Activated CD8-positive, alpha-beta T cell treated with anti-CD3 and anti-CD28 coated beads for 36 hours (primary cell): ENCODE data around the gene TTC39B. TPM values are rescaled to one million over a fixed set of nuclear protein-coding genes. Genes with fewer than 3 reads are reported as not detected.

Experiments used
- ATAC-seq: fragments of 200-7000 bp; cut with Tn5 transposase; one replicate; pipeline ENCODE4 v1.10.0; 2021; ENCODE audit warnings: mild to moderate bottlenecking, moderate library complexity
- CTCF ChIA-PET: fragments of 350-600 bp; sonication (Branson Sonifier 250); formaldehyde crosslinking; loops from one replicate; lab custom pipeline; 2021; ENCODE audit warnings: antibody characterized with exemption; lab: Charles Lee
- POLR2A ChIA-PET: fragments of 350-600 bp; sonication (Branson Sonifier 250); formaldehyde crosslinking; loops from one replicate; lab custom pipeline; 2021; ENCODE audit warnings: antibody characterized with exemption; lab: Charles Lee
- DNase-seq: peaks from one replicate; pipeline ENCODE4 v3.0.0-alpha.2; 2020
- H3K27ac Mint-ChIP-seq: one replicate; pipeline ENCODE4 v1.8.0; 2021; ENCODE audit warnings: mild to moderate bottlenecking, mixed read lengths
- H3K27me3 Mint-ChIP-seq: one replicate; pipeline ENCODE4 v1.8.0; 2021; ENCODE audit warnings: mixed read lengths
- H3K36me3 Mint-ChIP-seq: one replicate; pipeline ENCODE4 v1.8.0; 2021; ENCODE audit warnings: low read depth, mixed read lengths
- H3K4me1 Mint-ChIP-seq: one replicate; pipeline ENCODE4 v1.8.0; 2021; ENCODE audit warnings: low read depth, mixed read lengths
- H3K4me3 Mint-ChIP-seq: one replicate; pipeline ENCODE4 v1.8.0; 2021; ENCODE audit warnings: mild to moderate bottlenecking, moderate library complexity, mixed read lengths
- H3K9me3 Mint-ChIP-seq: one replicate; pipeline ENCODE4 v1.8.0; 2021; ENCODE audit warnings: mixed read lengths
- intact Hi-C: fragments of 100-400 bp; cut with micrococcal nuclease; formaldehyde crosslinking; loops from one replicate; pipeline ENCODE4 v1.10.0; 2022
- total RNA-seq, 2 experiments: library from RNA; stranded (reverse); gene quantifications; one replicate each; pipeline ENCODE4 v1.2.3, GENCODE V29; 2021
- TF ChIP-seq, protein P1 (sequence below): fragments of 200-600 bp; IDR thresholded peaks from one replicate; pipeline ENCODE4 v1.8.0; 2022; ENCODE audit warnings: antibody characterized with exemption, mild to moderate bottlenecking

TTC39B gene
- total RNA-seq, 2 experiments from 2014 or later: 17.8 to 18.5 TPM

DNA sequence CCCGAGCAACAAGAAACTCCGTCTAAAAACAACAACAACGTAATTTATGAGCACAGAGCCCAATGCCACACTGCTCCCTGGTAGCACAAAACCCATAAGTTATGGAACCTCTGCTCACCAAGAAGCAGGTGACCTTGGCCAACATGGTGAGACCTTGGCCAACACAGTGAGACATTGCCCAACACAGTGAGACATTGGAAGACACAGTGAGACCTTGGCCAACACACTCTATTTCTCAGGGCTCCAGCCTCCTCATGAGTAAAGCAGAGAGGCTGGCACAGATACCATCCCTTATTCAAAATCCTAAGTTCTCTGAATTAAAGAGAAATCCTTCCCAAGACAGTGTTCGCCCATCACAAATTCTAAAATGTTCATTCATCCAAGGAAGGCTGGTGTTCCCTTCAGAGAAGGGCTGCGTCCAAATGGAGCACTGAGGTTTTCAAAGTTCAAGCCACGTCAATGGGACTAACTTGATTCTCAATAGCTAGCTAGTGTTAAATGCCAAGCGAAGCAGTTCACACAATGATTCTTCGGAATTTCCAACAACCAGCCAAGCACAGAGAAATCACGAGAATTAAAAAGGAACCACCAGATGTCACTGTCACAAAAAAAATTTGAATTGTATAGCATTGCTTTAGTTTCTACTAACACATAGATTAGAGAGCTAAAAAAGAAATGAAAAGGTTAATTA, 29.5 kb downstream of the TTC39B start:
- Mint-ChIP-seq H3K4me1 (peaks cover 29% of the 10 kb centered on the region), H3K27me3 (no peaks in the 10 kb centered on the region), H3K4me3 (no peak overlapping the region), H3K27ac (no peak overlapping the region), H3K9me3 (no peaks in the 10 kb centered on the region), H3K36me3 (no peaks in the 10 kb centered on the region)
- CTCF ChIA-PET: interaction anchor here (0.7 to 1.8 kb wide), 13 partner anchors 10 to 235 kb away, joined by 3 to 12 read pairs (median 4); partner anchors contain the start of gene SNAPC3
- intact Hi-C loops: loop anchor here (5.0 to 10.0 kb wide), 2 partner anchors 145 to 327 kb away; partner anchors contain the start of gene SNAPC3
- no peak for DNase-seq
- peak; percentile 51 for ATAC-seq
- POLR2A ChIA-PET: no interaction called here
- TF ChIP-seq, protein P1, sequence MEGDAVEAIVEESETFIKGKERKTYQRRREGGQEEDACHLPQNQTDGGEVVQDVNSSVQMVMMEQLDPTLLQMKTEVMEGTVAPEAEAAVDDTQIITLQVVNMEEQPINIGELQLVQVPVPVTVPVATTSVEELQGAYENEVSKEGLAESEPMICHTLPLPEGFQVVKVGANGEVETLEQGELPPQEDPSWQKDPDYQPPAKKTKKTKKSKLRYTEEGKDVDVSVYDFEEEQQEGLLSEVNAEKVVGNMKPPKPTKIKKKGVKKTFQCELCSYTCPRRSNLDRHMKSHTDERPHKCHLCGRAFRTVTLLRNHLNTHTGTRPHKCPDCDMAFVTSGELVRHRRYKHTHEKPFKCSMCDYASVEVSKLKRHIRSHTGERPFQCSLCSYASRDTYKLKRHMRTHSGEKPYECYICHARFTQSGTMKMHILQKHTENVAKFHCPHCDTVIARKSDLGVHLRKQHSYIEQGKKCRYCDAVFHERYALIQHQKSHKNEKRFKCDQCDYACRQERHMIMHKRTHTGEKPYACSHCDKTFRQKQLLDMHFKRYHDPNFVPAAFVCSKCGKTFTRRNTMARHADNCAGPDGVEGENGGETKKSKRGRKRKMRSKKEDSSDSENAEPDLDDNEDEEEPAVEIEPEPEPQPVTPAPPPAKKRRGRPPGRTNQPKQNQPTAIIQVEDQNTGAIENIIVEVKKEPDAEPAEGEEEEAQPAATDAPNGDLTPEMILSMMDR: peak; percentile 48

DNA sequence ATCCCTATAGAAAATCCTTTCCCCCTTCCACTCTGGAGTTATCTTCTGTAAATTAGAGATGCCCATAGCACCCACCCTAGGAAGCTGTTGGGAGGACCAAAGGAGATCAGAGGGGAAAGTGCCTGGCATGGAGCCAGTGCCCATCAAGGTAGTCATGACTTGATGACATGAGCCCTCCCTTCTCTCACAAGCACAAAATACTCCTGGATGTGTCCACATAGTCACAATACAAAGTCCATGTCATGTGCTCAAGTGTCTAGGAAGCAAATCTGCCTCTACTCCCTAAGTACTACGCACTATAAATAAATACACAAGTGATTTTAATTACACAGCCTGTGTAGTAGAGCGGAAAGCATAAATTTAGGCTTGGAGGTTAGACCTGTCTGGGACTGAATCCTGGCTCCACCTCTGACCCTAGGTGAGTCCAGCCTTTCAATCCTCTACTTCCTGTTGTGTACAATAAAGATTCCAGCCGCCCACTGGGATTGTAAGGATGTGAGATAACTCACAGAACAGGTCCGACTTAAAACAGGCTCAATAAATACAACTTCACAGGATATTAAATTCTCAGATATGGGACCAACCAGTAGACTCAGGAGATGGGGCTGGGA, 30.6 kb downstream of the TTC39B start:
- no peaks in the 10 kb centered on the region for H3K36me3 Mint-ChIP-seq
- TF ChIP-seq, protein P1: no peak
- H3K4me1 Mint-ChIP-seq: peaks cover 35% of the 10 kb centered on the region
- H3K27ac Mint-ChIP-seq: no peak overlapping the region
- DNase-seq: no peak
- intact Hi-C loops: loop anchor here (5.0 to 10.0 kb wide), 2 partner anchors 146 to 328 kb away; partner anchors contain the start of gene SNAPC3
- no peak overlapping the region for H3K4me3 Mint-ChIP-seq
- no peaks in the 10 kb centered on the region for H3K9me3 Mint-ChIP-seq
- H3K27me3 Mint-ChIP-seq: no peaks in the 10 kb centered on the region
- POLR2A ChIA-PET: no interaction called here
- ATAC-seq: no peak
- CTCF ChIA-PET: interaction anchor here (1.8 kb wide), 1 partner anchor 35 kb away, joined by 10 read pairs; no protein-coding TSS in a partner anchor

DNA sequence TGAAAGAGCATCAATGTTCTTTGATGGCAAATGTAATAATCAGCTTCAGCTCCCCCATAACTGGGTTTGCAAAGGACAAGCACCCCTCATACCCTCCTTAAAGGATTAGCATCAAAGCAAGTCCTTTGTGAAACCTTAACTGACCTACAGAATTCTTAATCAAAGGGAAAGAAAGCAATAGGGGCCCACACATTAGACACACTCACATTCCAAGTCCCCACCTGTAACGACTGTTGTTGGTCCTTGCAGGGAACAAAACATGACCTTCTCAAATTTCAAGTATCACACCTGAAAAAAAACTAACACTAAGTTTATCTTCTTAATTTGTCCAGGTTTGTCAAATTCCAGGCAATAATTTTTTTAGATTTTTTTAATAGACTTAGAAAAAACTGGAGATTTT, 32.6 kb downstream of the TTC39B start:
- TF ChIP-seq, protein P1: no peak
- CTCF ChIA-PET: interaction anchor here (1.1 kb wide), 1 partner anchor 42 kb away, joined by 3 read pairs; no protein-coding TSS in a partner anchor
- peaks cover 36% of the 10 kb centered on the region for H3K4me1 Mint-ChIP-seq
- H3K4me3 Mint-ChIP-seq: no peak overlapping the region
- no peak for DNase-seq
- intact Hi-C loops: loop anchor here (10.0 kb wide), 1 partner anchor 330 kb away; no protein-coding TSS in a partner anchor
- H3K27ac Mint-ChIP-seq: no peak overlapping the region
- POLR2A ChIA-PET: interaction anchor here (0.7 to 1.4 kb wide), 2 partner anchors 11 to 276 kb away, joined by 4 to 5 read pairs; no protein-coding TSS in a partner anchor
- no peaks in the 10 kb centered on the region for H3K9me3 Mint-ChIP-seq
- peaks cover 3% of the 10 kb centered on the region for H3K36me3 Mint-ChIP-seq
- ATAC-seq: no peak
- no peaks in the 10 kb centered on the region for H3K27me3 Mint-ChIP-seq

DNA sequence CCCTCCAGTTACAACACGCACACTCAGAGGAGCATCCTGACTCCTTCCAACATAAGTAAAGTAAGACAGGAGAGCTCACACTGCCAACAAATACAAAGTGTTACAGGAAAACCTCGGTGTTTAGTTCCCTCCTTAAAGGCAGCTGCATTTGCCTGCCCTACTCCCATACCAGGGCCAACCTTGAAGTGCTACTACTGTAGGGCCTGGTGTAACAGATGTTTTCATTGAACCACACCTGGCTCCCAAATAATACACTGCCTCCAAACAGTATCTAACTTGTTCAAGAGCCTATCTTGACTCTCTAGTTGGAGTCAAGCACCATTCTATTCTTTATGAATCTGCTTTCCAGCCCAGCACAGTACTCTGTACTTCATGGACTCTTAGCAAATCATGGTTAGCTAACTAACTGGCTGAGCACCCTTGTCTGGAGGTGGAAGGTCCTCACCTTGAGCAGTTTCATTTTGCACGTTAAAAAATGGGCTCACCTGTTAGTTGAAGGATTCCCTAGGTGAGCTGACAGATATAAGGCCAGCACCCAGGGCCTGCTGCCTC, 34.6 kb downstream of the TTC39B start:
- peaks cover 5% of the 10 kb centered on the region for H3K36me3 Mint-ChIP-seq
- H3K27me3 Mint-ChIP-seq: no peaks in the 10 kb centered on the region
- ChIA-PET POLR2A (no interaction called here), CTCF (interaction anchor here (1.0 to 2.6 kb wide), 4 partner anchors 16 to 144 kb away, joined by 3 to 9 read pairs (median 4); no protein-coding TSS in a partner anchor)
- no peak for ATAC-seq
- H3K4me1 Mint-ChIP-seq: peaks cover 42% of the 10 kb centered on the region
- no peak overlapping the region for H3K4me3 Mint-ChIP-seq
- no peak overlapping the region for H3K27ac Mint-ChIP-seq
- intact Hi-C loops: loop anchor here (10.0 kb wide), 1 partner anchor 332 kb away; no protein-coding TSS in a partner anchor
- TF ChIP-seq, protein P1: no peak
- H3K9me3 Mint-ChIP-seq: no peaks in the 10 kb centered on the region
- no peak for DNase-seq
